ENCODE data around the gene GADD45B. TPM values are rescaled to one million over a fixed set of nuclear protein-coding genes. Genes with fewer than 3 reads are reported as not detected.

GADD45B gene
- total RNA-seq, 1 experiment from 2014 or later = 16.4 TPM

- ChIA-PET POLR2A (ENCODE audit: low non-redundant PET) (no interaction called here), CTCF (interaction anchor here (0.7 to 1.8 kb wide), 2 partner anchors 137 to 163 kb away, joined by 4 to 6 read pairs; no protein-coding TSS in a partner anchor)
- intact Hi-C loops (cut with micrococcal nuclease; ENCODE audit: unreplicated experiment) = loop anchor here (1.0 to 5.0 kb wide), 3 partner anchors 68 to 137 kb away; no protein-coding TSS in a partner anchor
- Histone ChIP-seq H3K36me3 (ENCODE audit: insufficient read depth, low read length, poor library complexity, severe bottlenecking) (no peaks in the 10 kb centered on the region), H3K4me1 (ENCODE audit: insufficient read depth, low read length, poor library complexity, severe bottlenecking) (peaks cover 38% of the 10 kb centered on the region), H3K4me3 (ENCODE audit: low read depth, low read length, poor library complexity, severe bottlenecking) (peak overlapping the region; percentile 81), H3K9me3 (ENCODE audit: low read depth, low read length, poor library complexity, severe bottlenecking) (no peaks in the 10 kb centered on the region), H3K27me3 (replicated peaks; ENCODE audit: insufficient read depth, low read depth, low read length, poor library complexity) (no peaks in the 10 kb centered on the region), H3K27ac (ENCODE audit: low read depth, low read length, poor library complexity, severe bottlenecking) (no peak overlapping the region)
- DNase-seq (ENCODE audit: low spot score) = peak; percentile 95
- BruUV-seq (replicated peaks) = no TSS peak
- no peak for TF ChIP-seq EZH2 (IDR thresholded peaks at IDR 0.05; ENCODE audit: borderline replicate concordance, low read depth, low read length, poor library complexity, severe bottlenecking)
- peak; percentile 96 for TF ChIP-seq CTCF (conservative IDR thresholded peaks at IDR 0.05; ENCODE audit: low read depth, low read length)
Measured at GRCh38 chr19:2474232-2475017, 1.5 kb upstream of the GADD45B start.

- BruUV-seq (replicated peaks) = no TSS peak
- no peaks in the 10 kb centered on the region for H3K27me3 ChIP-seq (replicated peaks; ENCODE audit: insufficient read depth, low read depth, low read length, poor library complexity)
- intact Hi-C loops (cut with micrococcal nuclease; ENCODE audit: unreplicated experiment) = loop anchor here (5.0 kb wide), 1 partner anchor 67 kb away; no protein-coding TSS in a partner anchor
- peaks cover 33% of the 10 kb centered on the region for H3K4me1 ChIP-seq (ENCODE audit: insufficient read depth, low read length, poor library complexity, severe bottlenecking)
- no peaks in the 10 kb centered on the region for H3K36me3 ChIP-seq (ENCODE audit: insufficient read depth, low read length, poor library complexity, severe bottlenecking)
- H3K9me3 ChIP-seq (ENCODE audit: low read depth, low read length, poor library complexity, severe bottlenecking) = no peaks in the 10 kb centered on the region
- H3K4me3 ChIP-seq (ENCODE audit: low read depth, low read length, poor library complexity, severe bottlenecking) = peak overlapping the region; percentile 81
- POLR2A ChIA-PET (ENCODE audit: low non-redundant PET) = interaction anchor here (0.5 to 1.5 kb wide), 13 partner anchors 9 to 1392 kb away, joined by 3 to 16 read pairs (median 5); no protein-coding TSS in a partner anchor
- DNase-seq (ENCODE audit: low spot score) = peak; percentile 75
- peak overlapping the region; percentile 65 for H3K27ac ChIP-seq (ENCODE audit: low read depth, low read length, poor library complexity, severe bottlenecking)
- TF ChIP-seq CTCF (conservative IDR thresholded peaks at IDR 0.05; ENCODE audit: low read depth, low read length) (no peak), EZH2 (IDR thresholded peaks at IDR 0.05; ENCODE audit: borderline replicate concordance, low read depth, low read length, poor library complexity, severe bottlenecking) (no peak)
- CTCF ChIA-PET = interaction anchor here (0.9 to 3.6 kb wide), 3 partner anchors 105 to 162 kb away, joined by 3 to 23 read pairs (median 7); no protein-coding TSS in a partner anchor
Measured at GRCh38 chr19:2475018-2475701, 767 bp upstream of the GADD45B start.

- H3K36me3 ChIP-seq (ENCODE audit: insufficient read depth, low read length, poor library complexity, severe bottlenecking) = no peaks in the 10 kb centered on the region
- H3K4me1 ChIP-seq (ENCODE audit: insufficient read depth, low read length, poor library complexity, severe bottlenecking) = peaks cover 33% of the 10 kb centered on the region
- H3K9me3 ChIP-seq (ENCODE audit: low read depth, low read length, poor library complexity, severe bottlenecking) = no peaks in the 10 kb centered on the region
- peak overlapping the region; percentile 81 for H3K4me3 ChIP-seq (ENCODE audit: low read depth, low read length, poor library complexity, severe bottlenecking)
- TF ChIP-seq EZH2 (IDR thresholded peaks at IDR 0.05; ENCODE audit: borderline replicate concordance, low read depth, low read length, poor library complexity, severe bottlenecking) (no peak), CTCF (conservative IDR thresholded peaks at IDR 0.05; ENCODE audit: low read depth, low read length) (no peak)
- peak overlapping the region; percentile 62 for H3K27ac ChIP-seq (ENCODE audit: low read depth, low read length, poor library complexity, severe bottlenecking)
- H3K27me3 ChIP-seq (replicated peaks; ENCODE audit: insufficient read depth, low read depth, low read length, poor library complexity) = no peaks in the 10 kb centered on the region
- POLR2A ChIA-PET (ENCODE audit: low non-redundant PET) = interaction anchor here (0.5 to 1.5 kb wide), 14 partner anchors 8 to 582 kb away, joined by 3 to 16 read pairs (median 6); no protein-coding TSS in a partner anchor
- intact Hi-C loops (cut with micrococcal nuclease; ENCODE audit: unreplicated experiment) = loop anchor here (5.0 kb wide), 1 partner anchor 66 kb away; no protein-coding TSS in a partner anchor
- DNase-seq (ENCODE audit: low spot score) = peak; percentile 85
- BruUV-seq (replicated peaks) = TSS peak; percentile 92
- CTCF ChIA-PET = interaction anchor here (0.6 to 3.6 kb wide), 6 partner anchors 102 to 161 kb away, joined by 3 to 23 read pairs (median 5); no protein-coding TSS in a partner anchor
Measured at GRCh38 chr19:2476451-2477140, 669 bp downstream of the GADD45B start.

All from A673 (cell line).